ENCODE measurements around the gene AHCYL1.
"Not testable (repeated sequence)": the region's sequence is repeated elsewhere in the genome, so short reads cannot be mapped to it uniquely, and the experiment has no call there.

Gene AHCYL1

DNA sequence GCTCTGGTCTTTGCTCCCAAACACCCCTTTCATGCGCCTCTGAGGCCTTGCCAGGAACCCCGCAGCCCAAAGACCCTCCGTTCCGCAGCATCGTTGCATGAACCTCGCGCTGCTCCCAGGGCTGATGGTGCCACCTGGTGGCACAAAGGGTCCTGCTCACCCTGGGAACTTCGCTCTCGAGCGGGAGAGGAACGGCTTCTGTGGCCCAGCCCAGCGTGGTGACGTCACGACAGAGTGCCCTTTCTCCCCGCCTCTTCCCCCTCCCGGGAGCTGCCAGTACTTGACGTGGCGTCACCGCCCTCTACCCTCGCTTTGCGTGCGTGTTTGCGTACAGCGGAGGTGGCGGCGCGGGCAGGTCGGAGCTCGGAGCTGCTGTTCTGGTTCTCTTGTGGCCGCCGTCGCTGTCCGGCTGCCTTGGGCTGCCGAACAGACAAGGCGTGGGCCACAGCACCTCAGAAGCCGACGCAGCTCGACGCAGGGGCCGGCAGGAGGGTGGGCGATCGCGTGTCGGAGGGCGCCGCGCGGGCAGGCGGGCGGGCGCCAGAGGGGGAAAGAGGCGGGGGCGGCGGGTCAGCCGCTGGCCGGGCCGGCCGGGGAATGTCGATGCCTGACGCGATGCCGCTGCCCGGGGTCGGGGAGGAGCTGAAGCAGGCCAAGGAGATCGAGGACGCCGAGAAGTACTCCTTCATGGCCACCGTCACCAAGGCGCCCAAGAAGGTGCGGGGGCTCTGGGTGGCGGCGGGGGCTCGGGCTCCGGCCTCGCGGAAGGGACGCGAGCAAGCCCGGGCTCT is at the start of gene AHCYL1:
AHCYL1 (plus strand) TSS at position 310 of the 791 bp plus-strand sequence; CDS start at position 598, 288 bp downstream.
- DNase-seq (ENCODE audit: insufficient read length, low spot score) (peak; percentile 87), FAIRE-seq (peak; percentile 86)

DNA sequence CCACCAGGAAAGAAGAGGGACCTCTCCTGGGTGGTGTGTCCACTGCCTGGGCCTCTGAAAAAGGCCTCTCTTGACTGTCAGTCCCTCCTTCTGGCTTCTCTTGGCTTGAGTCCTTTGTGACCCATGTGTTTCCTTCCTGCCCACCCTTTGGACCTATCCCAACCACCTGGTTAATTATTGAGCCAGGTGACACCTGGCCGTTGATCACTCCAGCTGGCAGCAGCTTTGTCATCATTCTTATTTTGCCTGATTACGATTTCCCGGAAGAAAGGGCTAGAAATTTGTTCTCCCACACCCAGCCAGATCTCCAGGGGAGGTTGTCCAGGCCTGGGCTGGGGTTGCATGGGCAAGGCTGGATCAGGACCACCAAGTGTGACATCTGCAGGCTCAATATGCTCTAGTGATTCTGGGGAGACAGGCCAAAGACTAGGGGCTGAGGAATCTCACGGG is 49.1 kb upstream of the AHCYL1 start:
- DNase-seq (ENCODE audit: insufficient read length, low spot score) (no peak), FAIRE-seq (no peak)

DNA sequence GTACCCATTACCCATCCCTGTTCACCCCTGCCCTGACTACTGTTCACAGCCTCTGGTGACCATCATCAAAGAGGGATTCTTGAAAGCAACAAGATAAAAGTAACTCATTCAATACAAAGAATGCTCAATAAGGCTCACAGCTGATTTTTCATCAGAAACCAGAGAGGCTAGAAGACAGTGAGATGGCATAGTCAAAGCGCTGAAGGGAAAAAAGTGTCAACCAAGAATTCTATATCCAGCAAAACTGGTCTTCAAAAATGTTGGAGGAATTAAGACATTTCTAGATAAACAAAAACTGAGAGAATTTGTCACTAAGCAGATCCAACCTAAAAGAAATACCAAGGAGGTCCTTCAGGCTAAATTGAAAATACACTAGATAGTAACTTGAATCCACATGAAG is 46.8 kb upstream of the AHCYL1 start:
- no peak for DNase-seq (ENCODE audit: insufficient read length, low spot score)

DNA sequence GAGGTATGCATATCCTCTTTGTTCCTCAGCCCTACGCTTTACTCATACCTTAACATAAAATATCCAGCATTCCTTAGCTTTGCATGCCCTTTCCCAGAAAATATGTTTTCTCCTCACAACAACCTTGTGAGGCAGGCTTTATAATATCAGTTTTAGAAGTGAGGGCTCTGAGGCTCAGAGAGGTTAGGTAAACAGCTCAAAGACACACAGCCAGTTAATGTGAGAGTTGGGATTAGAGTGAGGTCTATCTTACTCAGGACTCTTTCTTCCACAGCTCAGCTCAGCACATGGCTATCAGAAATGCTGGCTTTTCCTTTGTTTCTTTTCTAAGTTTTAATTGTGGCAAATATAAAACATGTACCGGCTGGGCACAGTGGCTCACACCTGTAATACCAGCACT is 46.0 kb upstream of the AHCYL1 start:
- FAIRE-seq (no peak), DNase-seq (ENCODE audit: insufficient read length, low spot score) (no peak)

More for the DNA sequence above, 46.8 kb upstream of the AHCYL1 start:
- no peak for FAIRE-seq

DNA sequence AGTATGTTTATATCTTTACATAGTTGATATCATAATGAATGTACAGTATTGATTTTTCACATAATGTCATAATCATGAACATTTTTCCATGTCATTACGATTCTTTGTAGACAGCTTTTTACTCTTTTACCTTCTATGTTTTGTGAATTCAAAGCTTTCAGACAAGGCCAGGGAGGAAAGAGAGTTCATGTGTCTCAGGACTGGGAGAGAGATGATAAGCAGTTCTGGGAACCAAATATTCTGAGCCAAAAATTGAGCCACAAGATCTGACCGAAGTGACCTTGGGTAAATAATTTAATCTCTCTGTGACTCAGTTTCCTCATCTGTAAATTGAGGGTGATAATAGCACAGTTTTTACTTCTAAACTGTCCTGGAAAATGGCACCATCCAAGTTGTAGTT is 42.1 kb upstream of the AHCYL1 start:
- no peak for FAIRE-seq

DNA sequence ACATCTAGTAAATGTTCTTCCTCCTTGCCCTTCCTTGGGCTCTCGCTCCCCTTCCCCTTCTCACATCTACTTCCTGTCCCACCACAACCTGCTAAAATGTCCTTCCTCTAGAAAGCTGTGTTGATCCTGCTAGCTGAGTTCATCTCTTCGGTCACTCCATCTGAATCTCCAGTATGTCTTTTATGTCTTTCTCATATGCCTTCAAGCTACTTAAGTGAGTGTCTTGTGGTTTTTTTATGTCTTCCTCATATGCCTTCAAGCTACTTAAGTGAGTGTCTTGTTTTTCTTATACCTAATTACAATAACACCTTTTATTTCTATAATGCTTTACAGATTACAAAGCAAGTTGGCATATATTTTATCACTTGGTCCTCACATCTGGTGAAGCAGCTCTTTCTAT is 40.0 kb upstream of the AHCYL1 start:
- no peak for FAIRE-seq
- DNase-seq (ENCODE audit: insufficient read length, low spot score): no peak

More for the DNA sequence above, 42.1 kb upstream of the AHCYL1 start:
- DNase-seq (ENCODE audit: insufficient read length, low spot score): no peak

DNA sequence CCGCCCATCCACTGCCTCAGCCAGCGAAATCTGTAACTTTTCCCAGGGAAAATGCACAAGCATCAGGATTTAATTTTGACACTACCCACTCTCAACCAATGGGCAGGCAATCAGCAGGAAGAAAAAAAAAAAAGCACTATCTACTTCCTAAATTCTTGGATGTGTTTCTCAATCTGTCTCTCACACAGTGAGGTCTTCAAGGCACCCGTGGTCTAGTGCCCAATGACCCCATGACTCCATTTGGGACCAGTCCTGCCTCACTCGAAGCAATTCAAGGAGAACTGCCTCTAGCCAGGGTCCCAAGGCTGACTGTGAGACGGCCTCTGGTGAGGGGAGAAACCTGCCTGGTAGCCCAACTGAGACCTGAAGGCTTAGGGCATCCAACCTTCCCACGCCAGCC is 38.1 kb upstream of the AHCYL1 start:
- DNase-seq (ENCODE audit: insufficient read length, low spot score) (no peak), FAIRE-seq (no peak)

DNA sequence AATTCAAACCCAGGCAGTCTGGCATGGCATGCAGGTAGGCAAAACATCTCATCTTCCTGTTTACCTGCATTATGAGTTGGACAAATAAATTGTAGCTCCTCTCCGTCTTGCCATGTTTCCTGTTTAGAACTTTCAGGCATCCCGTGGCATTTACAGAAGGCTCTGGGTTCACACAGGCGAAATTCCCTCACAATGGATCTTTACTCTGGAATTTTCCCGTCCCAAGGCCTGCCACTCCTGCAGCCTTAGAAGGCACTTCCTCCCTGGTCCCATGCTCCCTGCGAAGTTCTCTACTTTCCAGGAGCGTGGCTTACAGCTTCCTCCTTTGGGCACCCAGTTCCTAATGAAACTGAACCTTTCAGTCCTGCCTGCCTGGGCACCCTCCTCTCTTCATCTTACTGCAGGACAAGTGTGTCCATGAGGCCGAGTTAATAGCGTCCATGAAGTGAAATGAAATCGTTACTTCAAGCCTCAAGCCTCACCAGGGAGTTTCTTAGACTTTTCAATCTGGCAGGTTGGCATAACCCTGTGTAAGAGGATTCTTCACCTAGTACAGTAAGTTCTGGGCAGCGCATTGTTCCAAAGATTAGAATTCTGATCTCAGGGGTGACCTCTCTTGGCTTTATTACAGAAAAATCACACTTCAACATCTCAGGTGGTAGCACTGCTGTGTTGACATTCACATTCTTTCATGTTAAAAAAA is 36.8 kb upstream of the AHCYL1 start:
- no peak for DNase-seq (ENCODE audit: insufficient read length, low spot score)

DNA sequence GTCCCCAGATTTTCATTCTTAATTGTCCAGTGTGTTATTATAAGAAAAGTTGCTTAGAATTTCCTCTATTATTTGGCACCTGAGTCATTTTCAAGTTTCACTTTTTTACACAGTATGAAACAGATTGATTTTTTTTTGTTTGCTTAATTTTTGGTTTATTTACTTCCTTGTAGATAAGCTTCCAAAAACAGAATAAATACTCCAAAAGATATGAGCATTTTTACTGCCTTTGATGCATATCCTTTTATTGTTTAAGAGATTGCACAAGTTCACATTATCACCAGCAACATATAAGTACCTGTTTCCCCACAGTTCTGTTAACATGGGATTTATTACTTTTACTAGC is 36.3 kb upstream of the AHCYL1 start:
- no peak for FAIRE-seq
- DNase-seq (ENCODE audit: insufficient read length, low spot score): no peak

More for the DNA sequence above, 36.8 kb upstream of the AHCYL1 start:
- no peak for FAIRE-seq

DNA sequence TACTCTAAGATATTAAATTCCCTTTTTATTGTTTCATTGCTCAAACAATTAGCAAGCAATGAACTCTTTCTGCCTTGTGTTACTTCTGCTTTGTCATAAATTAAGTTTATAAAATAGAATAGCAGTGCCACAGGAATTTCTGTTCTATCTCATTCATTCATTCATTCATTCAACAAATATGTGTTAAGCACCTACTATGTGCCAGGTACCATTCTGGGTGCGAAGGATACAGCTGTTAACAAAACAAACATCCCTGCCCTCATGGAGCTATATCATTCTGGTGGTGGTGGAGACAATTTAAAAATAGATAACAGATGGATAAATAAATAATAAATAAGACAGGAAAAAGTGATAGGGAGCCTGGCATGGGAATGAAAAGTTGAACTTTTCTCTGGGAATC is 34.5 kb upstream of the AHCYL1 start:
- FAIRE-seq (no peak), DNase-seq (ENCODE audit: insufficient read length, low spot score) (no peak)

DNA sequence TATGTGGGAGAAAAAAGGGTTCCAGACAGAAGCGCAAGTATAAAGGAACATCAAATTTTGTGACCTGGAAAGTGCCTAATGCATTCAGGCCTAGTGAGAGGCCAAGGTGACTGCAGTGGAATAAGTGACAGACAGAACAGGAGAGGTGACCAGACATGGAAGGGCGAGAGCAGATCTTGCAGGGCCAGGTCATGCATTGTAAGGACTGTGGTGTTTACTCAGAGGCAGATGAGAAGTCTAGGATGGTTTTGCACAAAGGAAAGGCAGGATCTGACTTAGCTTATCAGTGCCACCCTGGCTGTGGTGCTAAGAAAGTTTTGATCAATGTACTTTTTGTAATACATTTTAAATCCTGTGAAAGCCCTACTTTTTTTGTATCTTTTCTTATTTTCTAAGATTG is 34.1 kb upstream of the AHCYL1 start:
- DNase-seq (ENCODE audit: insufficient read length, low spot score): no peak
- no peak for FAIRE-seq

DNA sequence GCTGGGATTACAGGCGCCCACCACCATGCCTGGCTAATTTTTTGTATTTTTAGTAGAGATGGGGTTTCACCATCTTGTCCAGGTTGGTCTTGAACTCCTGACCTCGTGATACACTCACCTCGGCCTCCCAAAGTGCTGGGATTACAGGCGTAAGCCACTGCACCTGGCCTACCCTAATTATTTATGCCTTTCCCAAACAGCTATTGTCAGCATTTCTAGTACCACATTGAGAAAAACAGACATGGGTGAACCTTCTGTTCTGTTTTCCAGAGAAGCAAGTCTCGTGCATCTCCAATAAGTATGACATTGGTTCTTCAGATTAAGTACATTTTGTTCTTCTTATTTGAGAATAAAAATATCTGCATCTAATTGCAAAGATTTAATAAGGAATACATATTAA is 33.1 kb upstream of the AHCYL1 start:
- DNase-seq (ENCODE audit: insufficient read length, low spot score); FAIRE-seq: not testable (repeated sequence)

DNA sequence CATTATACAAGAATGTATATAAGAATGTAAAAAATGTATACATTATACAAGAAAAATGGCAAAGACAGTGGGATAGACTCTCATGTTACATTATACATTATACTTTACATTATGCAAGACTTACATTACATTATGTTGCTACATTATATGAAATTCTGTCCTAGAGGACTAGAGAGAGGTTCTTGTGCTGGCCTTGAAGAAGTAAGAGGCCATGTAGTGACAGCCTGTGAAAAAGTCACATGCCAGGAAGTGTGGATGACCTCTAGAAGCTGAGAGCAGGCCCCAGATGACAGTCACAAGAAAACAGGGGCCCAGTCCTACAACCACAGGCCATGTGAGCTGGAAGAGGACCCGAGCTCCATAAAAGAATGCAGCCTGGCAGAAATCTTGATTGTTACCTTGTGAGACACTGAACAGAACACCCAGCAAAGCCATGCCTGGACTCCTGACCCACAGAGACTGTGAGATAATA is 30.5 kb upstream of the AHCYL1 start:
- FAIRE-seq (no peak), DNase-seq (ENCODE audit: insufficient read length, low spot score) (no peak)

DNA sequence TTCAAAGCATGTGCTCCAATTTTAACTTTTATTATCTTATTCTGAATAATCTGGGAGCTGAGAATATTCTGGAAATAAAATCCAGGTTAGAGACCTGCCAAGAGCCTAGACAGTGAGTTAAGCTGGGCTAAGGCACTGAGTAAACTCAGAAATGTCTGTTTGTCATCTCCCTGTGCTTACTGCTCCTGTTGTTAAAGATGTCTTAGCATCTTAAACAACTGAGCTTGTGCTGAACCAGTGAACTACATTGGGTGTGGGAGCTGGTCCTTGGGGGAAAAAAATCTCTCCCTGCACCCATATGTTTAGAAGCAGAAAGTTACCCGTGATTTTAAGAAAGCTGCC is 25.0 kb upstream of the AHCYL1 start:
- FAIRE-seq (no peak), DNase-seq (ENCODE audit: insufficient read length, low spot score) (no peak)

DNA sequence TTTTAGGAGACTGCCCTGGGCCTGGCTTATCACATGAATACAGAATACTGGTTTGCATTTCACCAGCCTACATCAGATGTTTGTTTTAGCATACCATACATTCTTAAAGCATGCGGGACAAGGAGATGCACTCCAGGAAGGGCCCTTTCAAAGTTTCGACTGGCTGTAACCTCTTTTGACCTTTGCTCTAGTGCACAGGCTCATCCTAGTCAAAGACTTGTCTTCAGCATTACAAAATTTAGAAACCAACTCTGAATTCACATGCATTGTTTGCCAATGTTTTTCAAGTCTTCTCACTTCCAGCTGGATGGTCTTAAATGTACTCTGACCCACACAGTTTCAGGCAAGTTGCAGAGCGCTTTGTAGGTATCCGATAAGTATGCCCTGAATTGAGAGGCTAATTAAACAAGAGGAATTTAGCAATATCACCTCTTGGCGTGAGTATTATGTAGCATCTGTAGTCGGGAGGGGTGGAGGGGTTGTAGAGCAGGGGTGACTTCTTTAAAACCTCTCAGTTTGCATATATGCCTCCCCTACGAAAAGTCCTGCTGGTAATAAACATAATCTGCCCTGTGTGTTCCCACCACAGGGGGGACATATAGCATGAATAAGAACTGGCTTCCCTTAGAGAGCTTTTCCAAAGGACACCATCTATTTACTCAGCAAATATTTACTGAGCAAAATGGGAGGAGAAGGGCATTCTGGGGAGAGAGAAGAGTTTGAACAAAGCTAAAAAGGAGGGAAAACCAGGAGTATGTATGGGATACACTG is 24.4 kb upstream of the AHCYL1 start:
- DNase-seq (ENCODE audit: insufficient read length, low spot score) (peak; percentile 53), FAIRE-seq (no peak)

DNA sequence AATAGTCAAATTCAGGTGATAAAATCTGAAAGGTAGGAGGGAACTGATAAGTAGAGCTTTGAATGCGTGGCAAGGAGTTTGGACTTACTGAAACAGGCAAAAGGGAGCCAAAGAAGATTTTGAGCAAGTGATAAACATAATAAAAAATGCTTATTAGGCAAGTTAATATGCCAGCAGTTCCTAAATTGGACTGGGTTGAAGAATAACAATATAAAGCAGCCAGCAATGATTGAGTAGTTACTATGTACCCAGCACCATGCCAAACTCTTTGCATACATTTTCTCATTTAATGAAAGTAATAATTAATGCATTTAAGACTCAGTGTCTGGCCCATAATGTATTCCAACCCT is 23.8 kb upstream of the AHCYL1 start:
- no peak for DNase-seq (ENCODE audit: insufficient read length, low spot score)
- no peak for FAIRE-seq

DNA sequence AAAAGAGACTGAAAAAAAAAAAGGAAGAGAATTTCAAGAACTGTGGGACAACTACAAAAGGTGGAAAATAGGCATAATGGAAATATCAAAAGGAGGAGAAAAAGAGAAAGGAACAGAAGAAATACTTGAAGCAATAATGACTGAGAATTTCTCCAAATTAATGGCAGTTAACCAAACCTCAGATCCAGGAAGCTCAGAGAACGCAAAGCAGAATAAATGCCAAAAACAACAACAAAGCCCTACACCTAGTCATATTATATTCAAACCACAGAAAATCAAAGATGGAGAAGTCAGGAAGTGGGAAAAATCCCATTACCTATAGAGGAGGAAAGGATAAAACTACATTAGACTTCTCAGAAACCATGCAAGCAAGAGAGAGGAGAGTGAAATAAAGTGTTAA is 20.7 kb upstream of the AHCYL1 start:
- DNase-seq (ENCODE audit: insufficient read length, low spot score): no peak
- FAIRE-seq: no peak

DNA sequence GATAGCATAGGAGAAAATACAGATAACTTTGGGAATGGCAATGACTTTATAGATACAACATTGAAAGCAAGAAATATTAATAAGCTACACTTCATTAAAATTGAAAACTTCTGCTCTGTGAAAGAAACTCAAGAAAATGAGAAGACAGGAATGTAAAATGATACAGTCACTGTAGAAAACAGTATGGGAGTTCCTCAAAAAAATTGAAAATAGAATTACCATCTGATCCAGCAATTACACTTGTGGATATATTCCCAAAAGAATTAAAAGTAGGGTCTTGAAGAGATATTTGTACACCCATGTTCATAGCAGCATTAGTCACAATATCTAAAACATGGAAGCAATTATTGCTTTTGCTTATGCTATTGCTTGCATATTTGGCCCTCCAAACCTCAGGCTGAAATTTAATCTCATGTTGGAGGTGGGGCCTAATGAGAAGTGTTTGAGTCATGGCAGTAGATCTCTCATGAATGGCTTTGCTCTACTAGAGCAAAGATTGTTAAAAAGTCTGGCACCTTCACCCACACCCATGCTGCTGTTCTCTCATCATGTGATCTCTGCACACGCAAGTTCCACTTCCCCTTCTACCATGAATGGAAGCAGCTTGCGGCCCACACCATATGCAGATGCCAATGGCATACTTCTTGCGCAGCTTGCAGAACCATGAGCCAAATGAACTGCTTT is 15.3 kb upstream of the AHCYL1 start:
- DNase-seq (ENCODE audit: insufficient read length, low spot score): no peak
- no peak for FAIRE-seq

DNA sequence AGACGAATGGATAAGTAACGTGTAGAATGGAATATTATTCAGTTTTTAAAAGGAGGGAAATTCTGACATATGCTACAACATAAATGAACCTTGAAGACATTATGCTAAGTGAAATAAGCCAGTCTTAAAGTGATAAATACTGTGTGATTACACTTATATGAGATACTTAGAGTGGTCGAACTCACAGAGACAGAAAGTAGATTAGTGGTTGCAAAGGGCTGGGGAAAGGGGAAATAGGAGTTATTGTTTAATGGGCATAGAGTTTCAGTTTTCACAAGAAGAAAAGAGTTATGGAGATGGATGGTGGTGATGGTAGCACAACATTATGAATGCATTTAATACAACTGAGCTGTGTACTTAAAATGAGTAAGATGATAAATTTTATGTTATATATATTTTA is 14.7 kb upstream of the AHCYL1 start:
- FAIRE-seq (no peak), DNase-seq (ENCODE audit: insufficient read length, low spot score) (no peak)

DNA sequence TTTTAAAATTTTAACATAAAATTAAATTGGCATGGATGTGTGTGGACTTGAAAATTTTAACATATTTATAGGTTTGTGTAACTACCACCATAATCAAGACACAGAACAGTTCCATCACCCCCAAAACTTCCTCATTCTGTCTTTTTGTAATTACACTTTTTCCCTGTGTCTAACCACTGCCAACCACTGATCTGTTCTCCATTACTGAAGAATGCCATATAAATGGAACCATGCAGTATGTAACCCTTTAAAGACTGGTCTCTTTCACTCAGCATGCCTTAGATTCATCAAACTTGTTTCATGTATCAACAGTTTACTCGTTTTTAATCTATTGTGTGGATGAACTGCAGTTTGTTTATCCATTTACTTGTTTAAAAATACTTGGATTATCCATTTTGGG is 13.0 kb upstream of the AHCYL1 start:
- FAIRE-seq (no peak), DNase-seq (ENCODE audit: insufficient read length, low spot score) (no peak)

DNA sequence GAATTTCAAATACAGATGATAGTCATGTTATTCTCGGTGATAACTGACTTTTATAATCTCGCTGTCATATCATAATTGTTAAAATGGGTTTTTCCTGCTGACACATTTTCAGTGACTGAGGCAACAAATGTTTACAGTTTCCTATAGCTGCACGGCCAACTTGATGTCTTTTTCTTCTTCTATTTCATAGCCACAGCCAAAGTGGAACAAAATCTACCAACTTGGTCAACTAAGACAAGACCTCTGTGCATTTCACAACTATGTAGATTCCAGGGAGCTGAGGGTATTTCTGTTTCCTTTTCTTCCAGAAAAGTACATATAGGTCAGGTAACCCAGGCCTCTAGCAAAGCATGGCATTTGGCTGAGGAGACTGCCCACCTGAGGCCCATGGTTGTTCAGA is 10.4 kb upstream of the AHCYL1 start:
- FAIRE-seq (no peak), DNase-seq (ENCODE audit: insufficient read length, low spot score) (no peak)
